ENCODE data around the gene ALDH3B1.

- TF ChIP-seq JUND (IDR thresholded peaks at IDR 0.05; ENCODE audit: borderline replicate concordance, low read depth, low read length), result no peak
- TF ChIP-seq JUND (tag; IDR thresholded peaks at IDR 0.05; ENCODE audit: borderline replicate concordance, low read depth, low read length), result no peak
- TF ChIP-seq SIN3A (IDR thresholded peaks at IDR 0.05; ENCODE audit: borderline replicate concordance in 2 of 2, control insufficient read depth in 1 of 2, low read depth in 2 of 2, low read length in 2 of 2), result no peak
Observed at GRCh38 chr11:68026391-68027105, 16.4 kb downstream of the ALDH3B1 start.

Measured in K562 (cell line).